GM12874 (cell line): ENCODE data around the gene ERI2.

ENCODE experiments used
- CTCF ChIP-seq: IDR thresholded peaks from 2 replicates; pipeline ENCODE4 v1.5.1; 2011; ENCODE audit warnings: low read depth, mild to moderate bottlenecking, control low read depth, low read length, moderate library complexity; ENCODE audit not compliant: insufficient read depth

Gene ERI2

GRCh38 chr16:20801278-20801677, 5.0 kb downstream of the ERI2 start:
- no peak for TF ChIP-seq CTCF

- TF ChIP-seq CTCF, result no peak
These were observed 6.7 kb downstream of the ERI2 start for GRCh38 chr16:20799599-20799998.

GRCh38 chr16:20798364-20798763, 7.9 kb downstream of the ERI2 start:
- no peak for TF ChIP-seq CTCF

GRCh38 chr16:20791923-20792612, 14.2 kb downstream of the ERI2 start:
- no peak for TF ChIP-seq CTCF

GRCh38 chr16:20789130-20789529, 17.1 kb downstream of the ERI2 start:
- TF ChIP-seq CTCF, result no peak

GRCh38 chr16:20784204-20784603, 22.1 kb downstream of the ERI2 start:
- no peak for TF ChIP-seq CTCF

- TF ChIP-seq CTCF, result no peak
These were observed 23.8 kb downstream of the ERI2 start for GRCh38 chr16:20782470-20782869.
